Umbilical cord (tissue), 2 donors: ENCODE data around the gene SCYL1. TPM values are rescaled to one million over a fixed set of nuclear protein-coding genes. Genes with fewer than 3 reads are reported as not detected.
A peak's percentile ranks its signal among the peaks of the same experiment; 100 is the strongest.

Experiments
- DNase-seq: peaks from one replicate; pipeline ENCODE4 v3.0.0-alpha.2; 2015; ENCODE audit warnings: low spot score
- total RNA-seq: library from RNA; depleted of rRNA; stranded (reverse); fragments of >200 nt; gene quantifications from one replicate; pipeline ENCODE4 v1.2.3, GENCODE V29; 2014; ENCODE audit warnings: low replicate concordance; ENCODE audit not compliant: insufficient read depth

Gene SCYL1
- 60.7 TPM for total RNA-seq

DNA sequence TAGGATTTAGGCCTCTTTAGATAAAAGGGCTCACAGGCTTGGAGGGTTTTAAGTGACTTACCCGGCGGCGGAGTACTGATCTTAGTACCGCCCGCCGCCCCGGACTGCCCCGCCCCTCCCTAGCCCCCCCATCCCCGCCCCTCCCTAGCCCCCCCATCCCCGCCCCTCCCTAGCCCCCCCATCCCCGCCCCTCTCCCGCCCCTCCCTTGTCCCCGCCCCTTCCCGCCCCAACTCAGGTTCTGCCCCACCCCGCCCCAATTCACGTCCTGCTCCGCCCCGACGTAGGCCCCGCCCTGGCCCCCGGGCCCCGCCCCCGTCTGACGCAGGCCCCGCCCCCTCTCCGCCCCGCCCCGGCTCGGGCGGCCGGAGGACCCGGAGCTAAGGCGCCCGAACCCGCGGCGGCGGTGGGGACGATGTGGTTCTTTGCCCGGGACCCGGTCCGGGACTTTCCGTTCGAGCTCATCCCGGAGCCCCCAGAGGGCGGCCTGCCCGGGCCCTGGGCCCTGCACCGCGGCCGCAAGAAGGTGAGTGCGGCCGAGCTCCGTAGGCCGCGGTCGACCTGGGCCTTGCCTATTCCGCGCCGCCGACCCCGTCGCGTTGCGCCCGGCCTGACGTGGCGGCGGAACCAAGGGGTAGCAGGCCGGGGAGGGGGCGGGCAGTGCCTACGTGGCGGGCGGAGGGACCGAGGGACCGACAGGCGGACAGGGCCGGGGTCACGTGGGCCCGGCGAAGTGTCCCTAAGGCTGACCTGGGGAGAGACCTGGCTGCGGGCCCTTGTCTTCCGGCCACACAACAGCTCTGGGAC, at the start of gene SCYL1:
TSS of gene SCYL1 (plus strand) at position 343 of the 805 bp plus-strand sequence. CDS start at position 414, 71 bp downstream.
- no peak for DNase-seq

DNA sequence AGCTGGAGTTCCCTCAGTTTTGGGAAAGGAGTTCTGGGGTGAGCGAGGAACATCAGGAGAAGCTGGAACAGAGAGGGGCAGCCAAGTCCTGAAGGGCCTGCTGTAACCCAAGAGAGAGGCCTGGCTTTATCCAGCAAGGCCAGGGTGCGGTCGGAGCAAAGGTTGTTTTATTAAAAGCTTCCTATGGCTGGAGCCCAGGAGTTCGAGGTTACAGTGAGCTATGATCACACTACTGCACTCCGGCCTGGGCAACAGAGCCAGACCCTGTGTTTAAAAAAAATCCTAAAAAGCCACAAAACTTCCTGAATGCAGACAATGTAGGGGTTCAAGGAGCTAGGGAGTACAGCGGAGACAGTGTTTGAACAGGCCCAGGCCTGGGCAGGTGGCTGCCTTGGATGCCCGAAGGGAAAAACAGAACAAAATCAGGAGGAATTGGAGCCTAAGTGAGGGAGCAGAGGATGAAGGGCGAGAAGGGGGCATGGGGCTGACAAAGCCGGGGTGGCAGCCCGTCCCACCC, 48.2 kb upstream of the SCYL1 start:
- no peak for DNase-seq

DNA sequence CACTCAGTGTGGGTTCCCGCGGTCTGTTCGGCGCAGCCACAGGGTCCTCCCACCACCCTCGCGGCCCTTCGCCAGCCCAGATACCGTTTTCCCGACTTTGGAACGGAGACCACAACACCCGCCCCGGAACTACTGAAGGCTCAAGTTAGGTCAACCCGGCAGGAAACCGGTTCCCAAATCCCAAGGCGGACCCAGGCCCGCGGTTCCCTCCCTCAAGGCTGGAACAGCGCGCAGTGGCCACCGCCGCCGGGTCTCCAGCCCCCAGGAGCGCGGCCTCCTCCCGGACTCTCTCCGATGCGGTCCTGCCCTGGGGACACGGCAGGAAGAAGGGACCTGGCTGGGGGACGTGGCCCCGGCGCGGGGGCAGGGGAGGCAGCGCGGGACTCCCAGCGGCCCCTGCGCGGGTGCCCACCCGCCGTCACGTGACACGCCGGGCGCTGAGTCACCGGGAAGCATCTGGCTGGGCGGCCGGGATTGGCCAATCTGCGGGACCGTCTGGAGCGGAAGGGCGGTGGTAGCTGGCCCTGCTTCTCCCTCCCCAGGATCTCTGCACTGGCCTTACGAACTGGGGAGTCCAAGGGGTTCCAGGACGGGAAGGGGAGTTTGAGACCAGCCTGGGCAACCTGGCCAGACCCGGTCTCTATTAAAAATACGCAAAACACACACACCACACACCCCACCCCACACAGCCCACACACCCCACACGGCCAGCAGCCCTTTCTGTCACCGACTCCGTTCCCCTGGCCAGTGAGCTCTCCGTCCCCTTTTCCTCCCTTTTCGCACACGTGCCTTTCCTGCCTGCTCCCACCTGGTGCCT, 47.5 kb upstream of the SCYL1 start:
- peak; percentile 98 for DNase-seq

DNA sequence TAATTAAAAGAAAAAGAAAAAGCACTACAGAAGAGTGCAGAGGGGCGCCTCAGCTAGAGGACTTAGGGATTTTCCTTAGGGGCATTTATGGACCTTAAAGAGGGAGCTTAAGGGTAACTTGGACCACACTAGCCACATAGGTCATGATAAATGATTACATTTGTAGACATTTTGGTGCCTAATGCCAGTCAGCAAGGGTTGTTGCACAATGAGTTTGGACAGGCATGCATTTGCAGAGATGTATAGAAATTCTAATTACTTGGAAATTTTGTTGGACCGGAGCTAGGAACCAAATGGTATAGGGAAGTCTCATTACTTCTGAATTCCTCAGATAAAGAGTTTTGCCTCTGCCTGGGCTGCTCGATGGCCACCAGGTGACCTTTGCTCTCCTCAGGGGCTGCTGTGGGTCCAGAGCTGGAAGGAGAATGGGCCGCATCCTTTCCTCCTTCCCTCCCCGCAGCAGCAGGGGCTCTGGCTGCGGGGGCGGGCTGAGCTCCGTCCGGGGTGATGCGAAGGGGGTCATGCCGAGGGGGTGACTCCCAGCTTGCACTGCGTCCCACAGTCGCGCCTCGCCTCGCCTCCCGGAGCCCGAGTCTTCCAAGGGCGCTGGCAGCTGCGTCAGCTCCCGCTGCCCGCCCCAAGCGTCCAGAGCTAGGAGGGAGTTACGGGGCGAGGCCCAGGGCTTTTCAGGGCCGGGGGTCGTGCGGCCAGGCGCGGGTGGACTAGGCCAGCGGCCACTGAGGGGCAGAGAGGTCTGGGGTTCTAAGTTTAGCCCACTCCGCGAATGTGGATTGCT, 46.3 kb upstream of the SCYL1 start:
- peak; percentile 65 for DNase-seq

DNA sequence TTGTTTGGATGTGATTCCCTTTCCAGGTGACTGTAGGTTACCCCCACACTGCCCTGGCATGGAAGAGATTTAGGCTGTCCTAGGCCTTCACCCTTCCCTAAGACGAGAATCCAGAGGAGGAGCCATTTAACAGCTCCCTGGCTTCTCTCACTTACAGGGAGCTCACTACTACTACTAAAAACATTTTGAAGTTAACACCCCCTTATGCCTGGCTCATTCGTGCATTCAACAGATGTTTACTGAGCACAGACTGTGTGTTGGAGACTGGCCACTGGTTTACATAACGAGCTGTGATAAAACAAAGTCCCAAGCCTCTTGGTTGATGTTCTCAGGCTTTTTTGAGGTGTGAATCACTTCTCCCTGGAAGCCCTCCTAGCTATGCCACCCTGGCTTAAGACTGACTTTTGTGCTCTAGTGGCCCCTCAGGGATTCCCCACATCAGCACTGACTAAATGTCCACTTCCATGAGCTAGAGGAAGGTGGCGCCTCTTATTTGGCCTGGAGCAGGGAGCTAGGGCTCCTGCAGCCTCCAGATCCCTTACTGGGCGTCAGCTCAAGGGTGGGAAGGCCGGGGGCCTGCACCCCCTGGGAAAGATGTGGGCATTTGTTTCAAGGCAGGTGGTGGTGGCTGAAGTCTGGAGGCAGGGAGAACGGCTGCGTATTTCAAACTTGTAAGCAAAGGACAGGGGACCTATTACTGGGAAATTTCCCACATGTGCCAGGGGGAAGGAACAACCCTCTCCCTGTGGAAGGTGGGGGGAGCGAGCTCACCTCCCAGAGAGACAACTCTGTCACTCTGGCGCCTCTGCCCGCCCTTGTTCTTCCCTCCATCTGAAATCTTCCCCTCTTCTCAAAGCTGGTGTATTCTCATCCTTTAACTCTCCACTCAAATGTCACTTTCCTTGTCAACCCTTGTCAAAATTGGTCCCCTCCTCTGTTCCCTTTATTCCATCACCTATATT, 45.4 kb upstream of the SCYL1 start:
- peak; percentile 84 for DNase-seq

DNA sequence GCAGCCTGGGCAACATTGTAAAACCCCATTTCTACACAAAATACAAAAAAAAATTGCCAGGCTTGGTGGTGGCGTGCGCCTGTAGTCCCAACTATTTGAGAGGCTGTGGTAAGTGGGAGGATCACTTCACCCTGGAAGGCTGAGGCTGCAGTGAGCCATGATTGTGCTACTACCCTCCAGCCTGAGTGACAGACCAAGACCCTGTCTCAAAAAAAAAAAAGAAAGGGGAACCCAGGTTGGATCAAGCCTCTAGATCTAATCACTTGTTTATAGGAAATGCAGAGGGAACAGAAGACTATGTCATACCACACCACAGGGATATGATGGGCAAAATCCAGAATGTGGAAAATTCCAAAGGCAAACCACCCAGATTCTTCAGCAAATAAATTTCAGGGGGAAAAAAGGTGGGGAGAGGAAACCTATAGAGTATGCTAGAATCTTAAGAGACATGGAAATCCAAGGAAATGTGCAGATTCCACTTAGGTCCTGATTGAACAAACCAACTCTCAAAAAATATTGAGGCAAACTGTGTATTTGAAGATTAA, 42.5 kb upstream of the SCYL1 start:
- no peak for DNase-seq

DNA sequence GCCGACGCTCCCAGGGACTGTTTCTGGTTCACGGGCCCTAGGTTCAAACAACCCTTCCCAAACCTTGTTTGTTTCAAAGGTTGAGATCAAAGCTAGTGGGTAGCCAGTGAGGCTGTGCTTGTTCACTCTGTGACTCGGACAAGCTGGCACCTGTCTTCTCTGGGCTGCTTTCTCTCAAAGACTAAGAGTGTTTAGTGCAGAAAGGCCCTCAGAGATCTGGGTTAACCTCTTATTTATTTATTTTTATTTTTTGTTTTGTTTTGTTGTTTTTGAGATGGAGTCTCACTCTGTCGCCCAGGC, 39.0 kb upstream of the SCYL1 start:
- peak; percentile 60 for DNase-seq

DNA sequence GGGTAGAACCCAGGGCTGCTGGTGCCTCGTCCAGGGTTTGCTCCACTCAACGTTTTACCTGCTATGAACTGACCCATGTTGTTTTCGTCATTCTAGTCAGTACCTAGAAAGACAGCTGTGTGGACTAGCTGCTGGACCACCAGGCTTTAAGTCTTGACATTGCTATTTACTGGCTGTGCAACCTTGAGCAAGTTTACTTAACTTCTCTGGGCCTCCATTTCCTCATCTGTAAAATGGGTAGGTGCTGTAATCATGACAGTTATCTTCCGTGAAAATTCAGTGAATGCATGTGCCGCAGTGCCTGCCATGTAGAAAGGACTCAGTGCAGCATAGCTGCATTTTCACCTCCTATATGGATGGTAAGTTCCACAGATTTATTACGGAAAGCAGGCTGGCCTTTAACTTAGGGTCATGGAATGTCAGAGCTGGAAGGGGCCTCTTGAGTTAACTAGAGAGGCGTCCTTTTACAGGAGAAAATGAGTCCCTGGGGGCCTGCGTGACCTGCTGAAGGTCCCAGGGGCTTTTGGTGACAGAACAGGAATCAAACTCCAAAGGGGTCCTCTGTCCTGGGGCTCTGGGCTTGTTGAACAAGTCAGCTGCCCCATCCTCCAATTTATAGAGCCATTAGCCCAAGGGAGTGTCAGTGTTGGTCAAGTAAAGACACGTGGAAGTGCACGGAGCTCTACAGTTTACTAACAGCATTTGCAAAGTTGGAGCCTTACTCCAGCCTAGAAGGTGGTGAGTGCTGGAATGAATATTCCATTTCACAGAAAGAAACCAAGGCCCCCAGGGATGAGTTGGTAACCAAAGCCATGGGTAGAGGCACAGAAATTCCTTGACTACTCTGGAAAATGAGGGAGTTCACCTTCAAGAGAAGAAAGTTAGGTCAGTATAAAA, 38.1 kb upstream of the SCYL1 start:
- peak; percentile 1 for DNase-seq

DNA sequence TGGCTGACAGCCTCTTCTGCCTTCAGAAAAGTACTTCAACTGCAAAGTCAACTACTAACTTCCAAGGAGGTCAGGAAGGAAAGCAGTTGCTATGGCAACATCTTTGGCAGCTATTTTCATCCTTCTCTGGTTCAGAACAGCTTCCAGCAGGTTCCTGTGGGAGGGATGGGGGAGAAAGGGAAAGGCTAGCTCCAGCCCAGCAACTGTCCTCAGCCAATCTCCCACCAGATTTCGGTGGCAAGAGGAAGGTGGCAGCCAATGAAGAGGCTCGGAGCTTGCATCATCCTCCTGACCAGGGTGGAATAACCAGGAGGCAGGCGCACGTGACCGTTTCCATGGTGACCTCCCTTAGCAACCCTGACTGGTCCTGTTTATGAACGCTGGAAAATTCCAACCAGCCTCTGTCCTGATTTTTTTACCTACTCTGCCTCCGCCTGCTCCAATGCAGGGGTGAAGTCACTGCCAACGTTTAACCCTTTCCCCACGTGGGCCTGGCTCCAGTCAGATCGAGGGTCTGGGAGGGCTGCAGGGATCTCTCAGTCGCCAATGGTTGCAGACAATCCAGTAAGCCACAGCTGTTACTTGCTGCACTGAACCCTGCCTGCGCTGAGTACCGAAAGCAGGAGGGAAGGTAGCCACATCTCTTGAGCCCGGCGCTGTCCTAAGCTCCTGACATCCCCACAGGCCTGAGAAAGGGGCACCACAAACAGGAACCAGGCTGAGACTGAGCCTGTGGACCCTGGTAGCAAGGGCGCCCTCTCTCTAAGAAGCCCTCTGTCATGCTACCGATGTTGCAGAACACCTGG, 37.2 kb upstream of the SCYL1 start:
- DNase-seq, result peak; percentile 100

DNA sequence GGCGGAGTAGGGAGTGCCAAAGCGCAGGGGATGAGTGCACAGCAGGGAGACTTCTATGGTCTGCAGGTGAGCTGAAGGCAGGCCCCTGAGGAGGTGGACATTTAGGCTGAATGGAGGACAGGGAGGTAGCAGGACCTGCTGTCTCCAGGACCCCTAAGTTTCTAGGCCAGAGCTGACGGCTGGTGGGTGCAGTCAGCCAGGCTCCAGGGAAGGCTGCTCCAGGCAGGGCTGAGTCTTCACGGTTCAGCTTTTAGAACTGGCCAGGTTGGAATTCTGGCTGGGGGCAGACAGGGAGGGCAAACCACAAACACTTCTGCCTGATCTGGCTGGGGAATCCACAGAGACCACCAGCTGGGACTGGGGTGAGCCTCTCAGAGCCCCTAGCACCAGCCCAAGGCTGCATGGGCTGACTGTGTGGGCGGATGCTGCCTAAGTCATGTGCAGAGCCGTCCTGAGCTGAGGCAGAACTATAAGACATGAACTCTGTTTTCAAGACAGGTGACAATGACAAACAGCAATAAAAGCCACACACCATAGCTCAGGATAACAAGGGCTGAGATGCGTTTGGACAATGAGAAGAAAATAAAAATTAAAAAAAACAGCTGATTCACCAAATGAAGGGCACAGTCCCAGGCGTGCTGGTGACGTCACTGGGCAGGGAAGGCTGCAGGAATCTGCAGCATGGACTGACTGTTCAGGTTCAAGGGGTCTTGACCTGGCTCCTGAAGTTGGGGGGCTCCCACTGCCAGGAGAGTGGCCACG, 36.4 kb upstream of the SCYL1 start:
- DNase-seq, result peak; percentile 64

DNA sequence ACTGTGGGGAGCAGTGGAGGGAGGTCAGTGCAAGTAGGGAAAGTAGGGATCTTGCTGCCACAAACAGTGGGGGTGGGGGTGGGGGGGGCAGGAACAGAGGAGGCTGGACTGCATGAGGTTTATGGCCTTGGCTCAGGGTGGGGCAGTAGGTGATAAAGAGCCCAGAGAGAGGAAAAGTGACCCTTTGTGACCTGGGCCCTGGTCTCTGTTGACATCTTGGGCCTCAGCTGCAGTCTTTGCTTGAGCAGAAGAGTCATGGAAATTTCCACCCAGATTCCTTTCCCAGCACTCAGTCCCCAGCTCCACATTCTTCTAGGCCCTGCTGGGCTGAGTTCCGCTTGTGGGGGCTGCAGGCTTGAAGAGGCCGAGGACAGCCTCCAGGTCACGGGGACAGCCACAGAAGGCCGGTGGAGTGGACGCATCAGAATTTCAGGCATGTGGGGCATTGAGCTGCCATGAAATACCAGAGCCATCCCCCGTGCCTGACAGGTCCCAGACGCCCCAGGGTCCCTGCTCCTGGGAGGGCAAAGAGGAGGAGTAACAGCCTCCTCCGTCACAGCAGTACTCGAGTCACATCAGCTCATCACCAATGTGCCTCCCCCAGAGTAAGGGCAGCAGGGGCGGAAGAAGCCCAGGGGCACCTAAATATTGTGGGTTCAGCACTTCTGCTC, 35.7 kb upstream of the SCYL1 start:
- DNase-seq, result peak; percentile 86

DNA sequence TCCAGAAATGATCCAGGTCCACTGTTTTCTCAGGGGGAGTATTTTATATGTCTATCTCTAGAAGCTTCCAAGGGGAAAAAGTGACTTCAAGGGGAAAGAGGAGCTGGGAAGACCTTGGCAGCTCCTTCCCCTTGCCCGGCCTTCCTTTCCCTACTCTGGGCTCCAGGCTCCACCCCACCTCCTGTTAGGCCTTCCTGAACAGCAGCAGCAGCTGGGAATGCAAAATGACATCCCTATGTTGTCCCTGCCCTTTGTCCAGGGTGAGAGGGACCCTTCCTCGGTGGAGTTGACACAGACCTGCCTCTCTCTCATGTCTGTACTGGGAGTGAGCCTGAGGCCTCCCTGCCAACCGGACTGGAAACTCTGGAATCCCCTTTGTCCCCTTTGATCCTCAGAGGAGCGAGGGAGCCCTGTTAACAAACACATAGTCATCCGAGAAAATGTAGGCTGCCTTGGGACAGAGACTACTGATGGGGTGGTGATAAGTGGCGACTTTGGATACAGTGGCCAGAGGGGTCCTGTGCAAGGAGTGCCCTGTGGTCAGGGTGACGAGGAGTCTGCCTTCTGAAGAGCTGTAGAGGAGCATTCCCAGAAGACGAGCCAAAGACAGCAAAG, 35.1 kb upstream of the SCYL1 start:
- peak; percentile 75 for DNase-seq

DNA sequence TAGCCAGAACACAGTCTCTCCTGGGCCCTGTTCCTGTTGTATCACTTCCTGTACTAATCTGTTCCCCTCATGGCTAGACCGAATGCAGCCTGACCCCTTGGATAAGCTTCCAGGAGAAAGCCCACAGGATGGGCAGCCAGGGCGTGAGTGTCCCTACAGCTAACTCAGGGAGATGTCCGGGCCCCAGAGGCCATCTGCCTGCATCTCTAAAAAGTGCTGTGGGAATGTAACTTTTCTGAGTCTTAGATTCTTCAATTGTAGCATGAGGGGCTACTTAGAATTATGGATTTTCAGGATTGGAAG, 33.8 kb upstream of the SCYL1 start:
- no peak for DNase-seq

DNA sequence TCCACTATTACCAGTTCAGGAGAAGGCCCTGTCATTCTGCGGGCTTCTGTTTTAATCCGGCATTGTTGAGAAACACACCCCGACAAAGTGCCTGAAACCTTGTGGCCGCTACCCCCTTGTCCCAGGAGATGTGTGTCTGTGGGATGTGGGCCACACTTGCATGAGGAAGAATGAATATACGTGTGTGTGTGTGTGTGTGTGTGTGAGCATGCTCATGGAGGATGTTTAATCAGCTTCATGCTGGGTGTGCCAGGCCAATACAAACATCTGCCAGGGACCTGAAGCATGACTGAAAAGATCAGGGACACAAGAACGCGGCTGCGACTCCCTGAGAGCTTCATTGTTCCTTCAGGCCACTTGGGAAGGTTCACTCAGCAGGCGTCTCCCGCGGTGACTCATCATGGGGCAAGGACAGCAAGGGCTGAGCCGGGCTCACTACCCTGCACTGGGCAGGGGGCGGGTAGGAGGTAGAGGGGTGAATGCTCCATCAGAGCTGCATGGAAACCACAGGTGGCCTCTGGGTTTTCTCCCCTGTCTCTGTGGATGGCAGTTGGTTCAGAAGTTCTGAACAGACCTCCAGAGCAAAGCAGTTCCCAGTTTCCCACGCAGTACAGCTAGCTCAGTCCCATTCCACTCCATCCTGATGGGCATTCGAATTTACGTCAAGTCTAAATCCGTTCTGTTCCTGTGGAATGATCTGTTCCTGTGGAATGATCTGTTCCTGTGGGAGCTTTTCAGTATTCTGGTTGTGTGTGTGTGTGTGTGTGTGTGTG, 33.1 kb upstream of the SCYL1 start:
- DNase-seq, result peak; percentile 83

DNA sequence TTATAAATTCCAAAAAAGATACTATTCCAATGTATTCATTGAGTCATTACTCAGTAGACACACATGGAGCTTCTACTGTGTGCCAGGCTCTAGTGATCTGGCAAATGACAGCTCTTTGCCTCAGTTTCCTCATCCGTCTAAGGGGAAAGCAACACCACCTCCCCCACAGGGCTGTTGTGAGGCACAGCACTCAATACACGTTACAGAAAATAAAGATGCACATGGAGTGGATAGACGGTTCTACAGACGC, 32.6 kb upstream of the SCYL1 start:
- no peak for DNase-seq

DNA sequence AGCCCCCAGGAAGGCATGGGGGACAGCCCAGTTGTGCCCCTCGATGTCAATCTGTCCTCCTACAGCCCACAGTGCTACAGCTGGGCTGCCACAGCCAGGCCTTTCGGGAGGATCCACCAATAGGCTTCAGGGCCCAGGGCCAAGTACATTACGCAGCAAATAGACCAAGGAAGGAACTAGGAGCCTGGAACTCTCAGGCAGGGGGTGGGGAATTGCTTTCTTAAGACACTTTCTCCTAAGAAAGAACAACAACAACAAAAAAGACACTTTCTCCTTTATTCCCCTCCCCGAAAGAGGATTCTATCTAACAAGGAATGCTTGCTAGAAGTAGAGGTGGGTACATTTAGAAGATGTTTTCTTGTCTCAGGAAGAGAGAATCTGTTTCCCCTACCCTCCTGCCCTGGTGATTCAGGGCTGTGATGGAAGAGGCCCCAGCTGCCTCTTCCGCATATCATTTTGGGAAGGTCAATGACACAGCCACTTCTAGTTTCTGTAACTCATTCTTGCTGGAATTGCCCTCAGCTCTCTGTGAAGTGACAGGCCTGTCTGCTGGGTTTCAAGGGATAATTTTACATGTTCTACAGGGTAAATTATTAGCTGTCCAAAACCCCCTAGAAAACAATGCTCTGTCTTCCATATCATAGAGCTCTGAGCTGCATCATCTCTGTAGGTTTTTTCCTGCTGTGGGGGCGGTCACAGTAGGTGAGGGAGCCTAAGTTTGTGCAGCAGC, 32.1 kb upstream of the SCYL1 start:
- peak; percentile 96 for DNase-seq
